Measurements from ENCODE around the gene MFSD6.
"Not testable (repeated sequence)": the region's sequence is repeated elsewhere in the genome, so short reads cannot be mapped to it uniquely, and the experiment has no call there.

Gene MFSD6

GRCh38 chr2:190465060-190465459 is 56.9 kb downstream of the MFSD6 start:
- no peak for DNase-seq (ENCODE audit: low read depth in 2 of 2)

GRCh38 chr2:190466819-190467446 is 58.8 kb downstream of the MFSD6 start:
- no peak for DNase-seq (ENCODE audit: low read depth in 2 of 2)

GRCh38 chr2:190467575-190468083 is 59.5 kb downstream of the MFSD6 start:
- DNase-seq (ENCODE audit: low read depth in 2 of 2), result no peak

GRCh38 chr2:190468354-190468753 is 60.2 kb downstream of the MFSD6 start:
- DNase-seq (ENCODE audit: low read depth in 2 of 2), result not testable (repeated sequence)

- DNase-seq (ENCODE audit: low read depth in 2 of 2), result no peak
Observed at GRCh38 chr2:190468814-190469569, 60.8 kb downstream of the MFSD6 start.

- no peak for DNase-seq (ENCODE audit: low read depth in 2 of 2)
Observed at GRCh38 chr2:190469771-190470170, 61.6 kb downstream of the MFSD6 start.

- no peak for DNase-seq (ENCODE audit: low read depth in 2 of 2)
Observed at GRCh38 chr2:190470256-190470826, 62.2 kb downstream of the MFSD6 start.

GRCh38 chr2:190477661-190478454 is 69.7 kb downstream of the MFSD6 start:
- no peak for DNase-seq (ENCODE audit: low read depth in 2 of 2)

GRCh38 chr2:190478572-190479195 is 70.5 kb downstream of the MFSD6 start:
- DNase-seq (ENCODE audit: low read depth in 2 of 2), result no peak

GRCh38 chr2:190481339-190481738 is 73.2 kb downstream of the MFSD6 start:
- no peak for DNase-seq (ENCODE audit: low read depth in 2 of 2)

GRCh38 chr2:190482451-190482850 is 74.3 kb downstream of the MFSD6 start:
- no peak for DNase-seq (ENCODE audit: low read depth in 2 of 2)

- no peak for DNase-seq (ENCODE audit: low read depth in 2 of 2)
Observed at GRCh38 chr2:190486037-190486623, 78.0 kb downstream of the MFSD6 start.

- no peak for DNase-seq (ENCODE audit: low read depth in 2 of 2)
Observed at GRCh38 chr2:190488516-190489233, 80.5 kb downstream of the MFSD6 start.

GRCh38 chr2:190489475-190489874 is 81.3 kb downstream of the MFSD6 start:
- no peak for DNase-seq (ENCODE audit: low read depth in 2 of 2)

- no peak for DNase-seq (ENCODE audit: low read depth in 2 of 2)
Observed at GRCh38 chr2:190490502-190490901, 82.3 kb downstream of the MFSD6 start.

GRCh38 chr2:190493095-190493494 is 84.9 kb downstream of the MFSD6 start:
- DNase-seq (ENCODE audit: low read depth in 2 of 2), result no peak

GRCh38 chr2:190494600-190495227 is 86.6 kb downstream of the MFSD6 start:
- DNase-seq (ENCODE audit: low read depth in 2 of 2), result not testable (repeated sequence)

GRCh38 chr2:190497428-190497827 is 89.3 kb downstream of the MFSD6 start:
- no peak for DNase-seq (ENCODE audit: low read depth in 2 of 2)

- no peak for DNase-seq (ENCODE audit: low read depth in 2 of 2)
Observed at GRCh38 chr2:190499273-190499672, 91.1 kb downstream of the MFSD6 start.

- DNase-seq (ENCODE audit: low read depth in 2 of 2), result no peak
Observed at GRCh38 chr2:190500054-190500502, 91.9 kb downstream of the MFSD6 start.
